HCT116 (cell line): ENCODE measurements around the gene KCNC3.

Source experiments
- ATF3 ChIP-seq: IDR thresholded peaks from 2 replicates; pipeline ENCODE4 v1.6.1; 2012
- CTCF ChIP-seq, 3 experiments: fragments of 200-600 bp in 1 of 3; sonication (generic) in 1 of 3; IDR thresholded peaks in 2 of 3; conservative IDR thresholded peaks in 1 of 3; 2 replicates each; pipeline ENCODE4 v1.5.1; 2012 to 2017; ENCODE audit warnings: low read depth in 2 of 3, low read length in 2 of 3, antibody characterized with exemption in 1 of 3, borderline replicate concordance in 1 of 3, control low read depth in 1 of 3, mild to moderate bottlenecking in 1 of 3, mixed read lengths in 1 of 3, mixed run types in 1 of 3, moderate library complexity in 1 of 3; ENCODE audit not compliant: insufficient read depth in 1 of 3
- EZH2phosphoT487 ChIP-seq: fragments of 200-600 bp; IDR thresholded peaks from 2 replicates; pipeline ENCODE4 v1.6.1; 2018; ENCODE audit warnings: antibody characterized with exemption, borderline replicate concordance
- POLR2A ChIP-seq: IDR thresholded peaks from 2 replicates; pipeline ENCODE4 v1.7.0; 2011; ENCODE audit warnings: borderline replicate concordance; ENCODE audit not compliant: insufficient read depth, insufficient read length; ENCODE audit errors: extremely low read depth
- POLR2AphosphoS5 ChIP-seq: IDR thresholded peaks from 2 replicates; pipeline ENCODE4 v1.6.1; 2011; ENCODE audit warnings: mild to moderate bottlenecking, low read depth, low read length, moderate library complexity
- RAD21 ChIP-seq: IDR thresholded peaks from 2 replicates; pipeline ENCODE4 v1.6.1; 2012; ENCODE audit warnings: low read depth, mild to moderate bottlenecking
- REST ChIP-seq: IDR thresholded peaks from 2 replicates; pipeline ENCODE4 v1.6.1; 2012; ENCODE audit warnings: low read depth
- ZBTB33 ChIP-seq: IDR thresholded peaks from 2 replicates; pipeline ENCODE4 v1.6.1; 2011; ENCODE audit warnings: mild to moderate bottlenecking, low read length, moderate library complexity; ENCODE audit not compliant: insufficient replicate concordance; ENCODE audit errors: extremely low read depth
- ZFX ChIP-seq: fragments of 450-650 bp; IDR thresholded peaks from 2 replicates; pipeline ENCODE4 v1.6.1; 2017

GRCh38 chr19:50272263-50272897 lies 56.8 kb downstream of the KCNC3 start:
- no peak for TF ChIP-seq REST
- no peak for TF ChIP-seq CTCF (IDR thresholded peaks at IDR 0.05 in 2 of 3, conservative IDR thresholded peaks at IDR 0.05 in 1 of 3; ENCODE audit: borderline replicate concordance in 1 of 3, insufficient read depth in 1 of 3, low read depth in 2 of 3, low read length in 2 of 3)
- no peak for TF ChIP-seq EZH2phosphoT487
- TF ChIP-seq ZBTB33 = no peak
- TF ChIP-seq POLR2AphosphoS5 = no peak
- no peak for TF ChIP-seq ATF3
- no peak for TF ChIP-seq RAD21
- no peak for TF ChIP-seq POLR2A
- no peak for TF ChIP-seq ZFX
